Caco-2 (cell line): ENCODE results near the gene CPED1. TPM values are rescaled to one million over a fixed set of nuclear protein-coding genes. Genes with fewer than 3 reads are reported as not detected.

Experiments used
- BruUV-seq: library from RNA; stranded (reverse); fragments of 400-500 nt; replicated peaks from 2 replicates; lab custom pipeline; 2021; lab: Mats Ljungman, UMichigan
- CTCF ChIA-PET: fragments of 300-600 bp; sonication (Branson Sonifier 250); formaldehyde crosslinking; loops from one replicate; lab custom pipeline; 2022; ENCODE audit warnings: antibody characterized with exemption; lab: Charles Lee
- POLR2A ChIA-PET: fragments of 300-600 bp; sonication (Branson Sonifier 250); formaldehyde crosslinking; loops from one replicate; lab custom pipeline; 2022; ENCODE audit warnings: antibody characterized with exemption; lab: Charles Lee
- DNase-seq, 2 experiments: peaks; one replicate each; pipeline versions ENCODE4 v3.0.0 to v3.0.0-alpha.2; 2020 to 2022
- H3K27me3 ChIP-seq: replicated peaks from 2 replicates; pipeline ENCODE4 v1.6.0; 2011; ENCODE audit warnings: low read length; ENCODE audit not compliant: control insufficient read depth, insufficient read depth
- H3K36me3 ChIP-seq: 2 replicates; pipeline ENCODE4 v1.5.1; 2011; ENCODE audit warnings: low read length; ENCODE audit not compliant: control insufficient read depth, insufficient read depth
- H3K4me1 ChIP-seq: fragments of 250-450 bp; sonication (Bioruptor Pico); 2 replicates; pipeline ENCODE4 v1.5.1; 2020; ENCODE audit warnings: mild to moderate bottlenecking
- H3K4me3 ChIP-seq: 2 replicates; pipeline ENCODE4 v1.5.1; 2011; ENCODE audit warnings: low read depth, mild to moderate bottlenecking, control low read depth, low read length
- H3K9me3 ChIP-seq: fragments of 250-450 bp; sonication (Bioruptor Pico); 2 replicates; pipeline ENCODE4 v1.5.1; 2020; ENCODE audit warnings: mild to moderate bottlenecking, moderate library complexity
- H3K27ac Mint-ChIP-seq: one replicate; pipeline ENCODE4 v1.8.0; 2022; ENCODE audit warnings: mixed read lengths; ENCODE audit not compliant: unreplicated experiment
- H3K27me3 Mint-ChIP-seq: one replicate; pipeline ENCODE4 v1.8.0; 2022; ENCODE audit warnings: mixed read lengths; ENCODE audit not compliant: insufficient read depth, unreplicated experiment
- H3K36me3 Mint-ChIP-seq: one replicate; pipeline ENCODE4 v1.8.0; 2022; ENCODE audit warnings: mild to moderate bottlenecking, mixed read lengths; ENCODE audit not compliant: insufficient read depth, unreplicated experiment
- H3K4me1 Mint-ChIP-seq: one replicate; pipeline ENCODE4 v1.8.0; 2022; ENCODE audit warnings: low read depth, mixed read lengths; ENCODE audit not compliant: unreplicated experiment
- H3K4me3 Mint-ChIP-seq: one replicate; pipeline ENCODE4 v1.8.0; 2022; ENCODE audit warnings: mild to moderate bottlenecking, moderate library complexity, mixed read lengths; ENCODE audit not compliant: unreplicated experiment
- H3K9me3 Mint-ChIP-seq: one replicate; pipeline ENCODE4 v1.8.0; 2022; ENCODE audit warnings: mixed read lengths; ENCODE audit not compliant: unreplicated experiment
- intact Hi-C: fragments of 100-400 bp; cut with micrococcal nuclease; formaldehyde crosslinking; loops from one replicate; pipeline ENCODE4 v1.10.0; 2022; ENCODE audit not compliant: unreplicated experiment
- total RNA-seq: library from RNA; stranded (reverse); gene quantifications from 2 replicates; pipeline ENCODE4 v1.2.3, GENCODE V29; 2022
- TF ChIP-seq, protein P1 (sequence below), 2 experiments: fragments of 200-600 bp in 1 of 2; IDR thresholded peaks; 1 replicate in 1 of 2; 2 replicates in 1 of 2; pipeline versions ENCODE4 v1.5.1 to v1.8.0; 2011 to 2022; ENCODE audit warnings: antibody characterized with exemption in 1 of 2, control low read depth in 1 of 2, inconsistent platforms in 1 of 2, low read depth in 1 of 2, low read length in 1 of 2, mild to moderate bottlenecking in 1 of 2, moderate library complexity in 1 of 2; ENCODE audit not compliant: insufficient read depth in 1 of 2, severe bottlenecking in 1 of 2, unreplicated experiment in 1 of 2

The CPED1 gene
- total RNA-seq, 1 experiment from 2014 or later = 0.23 TPM

DNA sequence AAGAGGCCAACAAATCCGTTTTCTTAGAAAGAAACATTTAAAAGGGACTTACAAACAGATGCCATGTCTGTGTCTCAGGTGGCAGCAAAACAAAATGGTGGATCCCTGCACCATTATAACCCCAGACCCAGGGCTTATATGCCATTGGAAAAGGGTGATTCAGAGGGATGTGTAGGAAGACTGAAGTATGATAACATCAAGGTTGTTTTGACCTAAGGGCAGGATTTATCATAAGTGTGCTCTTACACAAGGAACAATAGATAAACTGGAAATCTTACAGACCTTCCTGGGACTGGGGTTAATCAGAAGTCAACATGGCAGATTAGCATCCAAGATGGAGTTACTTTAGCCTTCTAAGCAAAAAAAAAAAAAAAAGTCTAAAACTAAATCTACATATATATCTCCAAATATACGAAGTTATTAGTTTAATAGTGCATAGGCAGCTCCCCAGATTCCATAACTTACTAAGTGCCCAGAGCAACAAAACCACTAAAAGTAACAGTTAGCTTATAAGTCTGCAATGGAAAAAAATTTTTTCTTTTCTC, 306.0 kb downstream of the CPED1 start:
- TF ChIP-seq, protein P1, sequence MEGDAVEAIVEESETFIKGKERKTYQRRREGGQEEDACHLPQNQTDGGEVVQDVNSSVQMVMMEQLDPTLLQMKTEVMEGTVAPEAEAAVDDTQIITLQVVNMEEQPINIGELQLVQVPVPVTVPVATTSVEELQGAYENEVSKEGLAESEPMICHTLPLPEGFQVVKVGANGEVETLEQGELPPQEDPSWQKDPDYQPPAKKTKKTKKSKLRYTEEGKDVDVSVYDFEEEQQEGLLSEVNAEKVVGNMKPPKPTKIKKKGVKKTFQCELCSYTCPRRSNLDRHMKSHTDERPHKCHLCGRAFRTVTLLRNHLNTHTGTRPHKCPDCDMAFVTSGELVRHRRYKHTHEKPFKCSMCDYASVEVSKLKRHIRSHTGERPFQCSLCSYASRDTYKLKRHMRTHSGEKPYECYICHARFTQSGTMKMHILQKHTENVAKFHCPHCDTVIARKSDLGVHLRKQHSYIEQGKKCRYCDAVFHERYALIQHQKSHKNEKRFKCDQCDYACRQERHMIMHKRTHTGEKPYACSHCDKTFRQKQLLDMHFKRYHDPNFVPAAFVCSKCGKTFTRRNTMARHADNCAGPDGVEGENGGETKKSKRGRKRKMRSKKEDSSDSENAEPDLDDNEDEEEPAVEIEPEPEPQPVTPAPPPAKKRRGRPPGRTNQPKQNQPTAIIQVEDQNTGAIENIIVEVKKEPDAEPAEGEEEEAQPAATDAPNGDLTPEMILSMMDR (IDR thresholded peaks at IDR 0.05; ENCODE audit: insufficient read depth in 1 of 2, low read depth in 1 of 2, low read length in 1 of 2, severe bottlenecking in 1 of 2, unreplicated experiment in 1 of 2) = no peak
- H3K36me3 Mint-ChIP-seq = no peaks in the 10 kb centered on the region
- H3K27ac Mint-ChIP-seq = no peak overlapping the region
- DNase-seq = no peak
- no peaks in the 10 kb centered on the region for H3K4me1 Mint-ChIP-seq
- H3K27me3 Mint-ChIP-seq = peaks cover 3% of the 10 kb centered on the region
- no peaks in the 10 kb centered on the region for H3K27me3 ChIP-seq
- no peak overlapping the region for H3K4me3 ChIP-seq
- H3K4me1 ChIP-seq = no peaks in the 10 kb centered on the region
- H3K9me3 ChIP-seq = no peaks in the 10 kb centered on the region
- no peak overlapping the region for H3K4me3 Mint-ChIP-seq
- ChIA-PET CTCF (no interaction called here), POLR2A (no interaction called here)
- no peaks in the 10 kb centered on the region for H3K9me3 Mint-ChIP-seq
- intact Hi-C loops = no loop called here
- H3K36me3 ChIP-seq = no peaks in the 10 kb centered on the region
- BruUV-seq = no TSS peak

DNA sequence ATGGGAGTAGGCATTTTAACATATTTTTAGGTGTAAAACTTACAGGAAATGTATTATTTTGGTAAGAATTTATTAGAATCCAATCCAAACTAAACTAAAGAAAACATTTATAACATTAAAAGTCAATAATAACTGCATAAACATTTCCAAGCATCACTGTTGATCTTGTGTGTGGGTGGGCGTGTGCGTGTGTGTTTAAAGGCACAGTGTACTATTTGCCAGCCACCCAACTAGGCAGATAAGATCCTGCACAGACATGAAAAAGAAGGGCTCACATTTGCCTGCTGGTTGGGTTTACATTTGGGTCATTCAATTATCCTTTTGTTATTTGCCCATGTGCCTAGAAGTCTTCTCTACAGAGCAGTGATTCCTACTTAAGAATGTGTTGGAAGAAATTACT, 309.3 kb downstream of the CPED1 start:
- no peaks in the 10 kb centered on the region for H3K36me3 ChIP-seq
- no TSS peak for BruUV-seq
- CTCF ChIA-PET = no interaction called here
- no peaks in the 10 kb centered on the region for H3K27me3 ChIP-seq
- TF ChIP-seq, protein P1 (IDR thresholded peaks at IDR 0.05; ENCODE audit: insufficient read depth in 1 of 2, low read depth in 1 of 2, low read length in 1 of 2, severe bottlenecking in 1 of 2, unreplicated experiment in 1 of 2) = no peak
- peaks cover 10% of the 10 kb centered on the region for H3K27me3 Mint-ChIP-seq
- H3K9me3 Mint-ChIP-seq = no peaks in the 10 kb centered on the region
- no peak overlapping the region for H3K27ac Mint-ChIP-seq
- POLR2A ChIA-PET = no interaction called here
- no peaks in the 10 kb centered on the region for H3K4me1 ChIP-seq
- H3K4me1 Mint-ChIP-seq = no peaks in the 10 kb centered on the region
- intact Hi-C loops = no loop called here
- H3K4me3 ChIP-seq = no peak overlapping the region
- H3K4me3 Mint-ChIP-seq = no peak overlapping the region
- H3K36me3 Mint-ChIP-seq = no peaks in the 10 kb centered on the region
- no peak for DNase-seq
- H3K9me3 ChIP-seq = no peaks in the 10 kb centered on the region

DNA sequence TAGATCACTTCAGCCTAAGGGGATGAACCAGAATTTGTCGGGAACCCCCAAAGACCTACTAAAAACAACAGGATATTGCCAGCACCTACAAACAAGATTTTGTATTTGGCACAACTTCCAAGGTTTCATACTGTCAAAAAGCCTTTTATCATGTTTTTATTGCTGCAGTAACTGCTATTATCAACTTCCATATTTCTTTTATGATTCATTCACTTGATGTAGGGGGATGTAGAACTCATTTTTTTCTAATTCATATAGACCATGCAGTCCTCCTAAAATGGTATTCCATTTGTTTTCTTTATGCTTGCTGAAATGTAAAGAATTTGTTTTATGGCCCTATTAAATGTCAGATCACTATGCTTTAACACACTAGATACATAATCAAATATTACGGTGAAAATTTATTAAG, 310.3 kb downstream of the CPED1 start:
- Mint-ChIP-seq H3K27ac (no peak overlapping the region), H3K27me3 (peaks cover 9% of the 10 kb centered on the region), H3K4me1 (no peaks in the 10 kb centered on the region), H3K36me3 (no peaks in the 10 kb centered on the region), H3K4me3 (no peak overlapping the region), H3K9me3 (no peaks in the 10 kb centered on the region)
- POLR2A ChIA-PET = no interaction called here
- TF ChIP-seq, protein P1 (IDR thresholded peaks at IDR 0.05; ENCODE audit: insufficient read depth in 1 of 2, low read depth in 1 of 2, low read length in 1 of 2, severe bottlenecking in 1 of 2, unreplicated experiment in 1 of 2) = no peak
- Histone ChIP-seq H3K9me3 (no peaks in the 10 kb centered on the region), H3K27me3 (no peaks in the 10 kb centered on the region), H3K36me3 (no peaks in the 10 kb centered on the region), H3K4me1 (no peaks in the 10 kb centered on the region), H3K4me3 (no peak overlapping the region)
- no TSS peak for BruUV-seq
- CTCF ChIA-PET = no interaction called here
- no peak for DNase-seq
- intact Hi-C loops = no loop called here
